ENCODE data around the gene ACTG1. TPM values are rescaled to one million over a fixed set of nuclear protein-coding genes. Genes with fewer than 3 reads are reported as not detected.

The ACTG1 gene
- total RNA-seq, 1 donor from 2014 or later: 2,949 TPM

DNA sequence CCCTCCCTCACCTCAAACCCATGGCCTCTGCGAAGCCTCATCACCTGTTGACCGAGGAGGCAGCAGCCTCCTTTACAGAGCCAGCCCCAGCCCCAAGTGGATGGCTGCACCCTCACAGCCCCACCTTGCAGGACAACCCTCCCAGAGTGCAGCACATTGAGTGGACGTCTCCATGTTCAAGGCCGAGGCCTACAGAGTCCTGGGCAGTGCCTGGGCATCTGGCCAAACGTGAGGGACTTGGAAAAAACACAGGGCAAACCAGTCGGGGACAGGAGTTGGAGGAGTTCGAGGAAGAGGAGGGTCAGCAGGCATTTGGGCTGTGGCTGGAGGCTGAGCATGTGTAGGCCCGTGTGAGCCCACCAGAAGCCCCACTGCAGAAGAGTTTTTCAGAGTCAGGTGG, 39.6 kb downstream of the ACTG1 start:
- TF ChIP-seq, protein P1, sequence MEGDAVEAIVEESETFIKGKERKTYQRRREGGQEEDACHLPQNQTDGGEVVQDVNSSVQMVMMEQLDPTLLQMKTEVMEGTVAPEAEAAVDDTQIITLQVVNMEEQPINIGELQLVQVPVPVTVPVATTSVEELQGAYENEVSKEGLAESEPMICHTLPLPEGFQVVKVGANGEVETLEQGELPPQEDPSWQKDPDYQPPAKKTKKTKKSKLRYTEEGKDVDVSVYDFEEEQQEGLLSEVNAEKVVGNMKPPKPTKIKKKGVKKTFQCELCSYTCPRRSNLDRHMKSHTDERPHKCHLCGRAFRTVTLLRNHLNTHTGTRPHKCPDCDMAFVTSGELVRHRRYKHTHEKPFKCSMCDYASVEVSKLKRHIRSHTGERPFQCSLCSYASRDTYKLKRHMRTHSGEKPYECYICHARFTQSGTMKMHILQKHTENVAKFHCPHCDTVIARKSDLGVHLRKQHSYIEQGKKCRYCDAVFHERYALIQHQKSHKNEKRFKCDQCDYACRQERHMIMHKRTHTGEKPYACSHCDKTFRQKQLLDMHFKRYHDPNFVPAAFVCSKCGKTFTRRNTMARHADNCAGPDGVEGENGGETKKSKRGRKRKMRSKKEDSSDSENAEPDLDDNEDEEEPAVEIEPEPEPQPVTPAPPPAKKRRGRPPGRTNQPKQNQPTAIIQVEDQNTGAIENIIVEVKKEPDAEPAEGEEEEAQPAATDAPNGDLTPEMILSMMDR (IDR thresholded peaks at IDR 0.05): no peak
- DNase-seq: no peak
- intact Hi-C loops (cut with micrococcal nuclease): no loop called here
- H3K27me3 Mint-ChIP-seq: no peaks in the 10 kb centered on the region
- no peaks in the 10 kb centered on the region for H3K4me1 Mint-ChIP-seq
- no peaks in the 10 kb centered on the region for H3K36me3 Mint-ChIP-seq (ENCODE audit: low read depth)
- H3K27ac Mint-ChIP-seq: no peak overlapping the region
- POLR2A ChIA-PET: no interaction called here
- ATAC-seq (ENCODE audit: low read depth): no peak
- CTCF ChIA-PET: no interaction called here
- no peak overlapping the region for H3K4me3 Mint-ChIP-seq
- H3K9me3 Mint-ChIP-seq: no peaks in the 10 kb centered on the region

DNA sequence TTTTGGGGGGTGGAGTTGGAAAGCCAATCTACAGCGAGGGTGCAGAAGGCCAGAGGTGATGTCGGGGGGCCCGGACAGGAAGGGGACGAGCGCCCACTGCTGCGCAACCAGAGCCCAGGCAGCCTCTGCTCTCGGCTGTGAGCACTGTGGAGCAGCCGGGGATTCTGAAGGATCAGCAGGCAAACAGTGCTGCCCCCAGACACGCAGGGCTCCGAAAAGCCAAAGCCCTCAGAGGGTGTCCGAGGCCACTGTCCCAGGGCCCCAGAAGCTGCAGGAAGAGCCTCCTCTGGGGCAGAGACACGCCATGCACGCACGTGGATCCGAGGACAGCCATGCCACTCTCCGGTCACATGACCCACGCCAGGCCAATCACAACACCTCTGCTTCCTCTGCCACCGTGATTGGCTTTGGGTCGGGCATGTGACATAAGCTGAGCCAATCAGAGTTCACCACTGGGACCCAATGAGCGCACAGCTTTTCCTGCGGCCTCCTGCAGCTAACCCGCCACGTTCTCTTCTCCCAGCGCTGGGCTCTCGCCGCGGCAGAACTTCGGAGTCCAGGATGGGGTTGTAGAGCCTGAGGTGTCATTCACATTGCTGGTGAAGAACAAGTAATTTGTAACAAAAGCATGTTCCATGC, 40.7 kb downstream of the ACTG1 start:
- no peaks in the 10 kb centered on the region for H3K4me1 Mint-ChIP-seq

DNA sequence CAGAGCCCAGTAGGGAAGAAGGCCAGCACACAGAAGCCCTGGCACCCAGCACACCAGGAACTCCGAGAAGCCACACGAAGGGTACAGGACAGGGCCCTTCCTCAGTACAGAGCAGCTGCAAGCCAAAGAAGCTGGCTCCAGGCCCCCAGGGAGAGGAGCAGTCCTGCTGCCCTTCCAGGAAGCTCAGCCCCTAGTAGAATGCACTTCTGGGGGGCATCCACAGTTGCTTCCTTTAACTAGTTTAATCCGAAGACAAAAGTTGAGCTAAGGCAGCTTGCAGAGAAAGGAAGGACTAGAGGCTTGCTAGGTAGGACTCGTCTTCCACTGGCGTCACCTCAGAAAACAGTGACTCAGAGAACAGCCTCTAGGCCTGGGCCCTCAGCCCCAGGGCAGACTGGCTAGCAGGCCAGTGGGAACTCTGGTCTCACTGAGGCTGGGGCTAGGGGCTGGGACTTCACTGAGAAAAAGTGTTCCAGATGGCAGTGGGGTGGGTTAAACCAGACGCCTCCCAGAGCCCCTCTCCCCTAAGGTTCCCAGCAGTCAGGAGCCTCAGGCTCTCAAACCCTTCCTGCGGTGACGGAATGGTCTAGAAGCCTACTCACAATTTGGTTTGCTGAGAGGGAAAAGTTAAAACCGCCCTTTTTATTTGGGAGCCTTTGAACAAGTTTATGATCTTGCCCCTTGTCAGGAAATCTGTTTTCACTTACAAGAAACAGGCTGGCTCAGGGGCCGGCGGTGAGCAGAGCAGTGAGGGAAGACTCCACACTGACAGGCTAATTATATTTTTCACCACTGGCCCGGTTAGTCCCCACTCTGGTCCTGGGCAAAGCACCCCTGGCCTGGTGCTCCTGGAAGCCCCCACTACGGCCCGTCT, 41.4 kb downstream of the ACTG1 start:
- no peak overlapping the region for H3K27ac Mint-ChIP-seq
- no peaks in the 10 kb centered on the region for H3K27me3 Mint-ChIP-seq
- no peak overlapping the region for H3K4me3 Mint-ChIP-seq
- ATAC-seq (ENCODE audit: low read depth) (no peak), DNase-seq (no peak)
- CTCF ChIA-PET: no interaction called here
- TF ChIP-seq, protein P1 (IDR thresholded peaks at IDR 0.05): no peak
- intact Hi-C loops (cut with micrococcal nuclease): no loop called here
- H3K9me3 Mint-ChIP-seq: no peaks in the 10 kb centered on the region
- no peaks in the 10 kb centered on the region for H3K36me3 Mint-ChIP-seq (ENCODE audit: low read depth)
- H3K4me1 Mint-ChIP-seq: no peaks in the 10 kb centered on the region
- POLR2A ChIA-PET: no interaction called here

More for the DNA sequence above, 40.7 kb downstream of the ACTG1 start:
- TF ChIP-seq, protein P1 (IDR thresholded peaks at IDR 0.05): no peak
- CTCF ChIA-PET: no interaction called here
- Mint-ChIP-seq H3K27me3 (no peaks in the 10 kb centered on the region), H3K36me3 (ENCODE audit: low read depth) (no peaks in the 10 kb centered on the region), H3K27ac (no peak overlapping the region), H3K4me3 (no peak overlapping the region), H3K9me3 (no peaks in the 10 kb centered on the region)
- POLR2A ChIA-PET: no interaction called here
- intact Hi-C loops (cut with micrococcal nuclease): no loop called here
- ATAC-seq (ENCODE audit: low read depth) (no peak), DNase-seq (no peak)

DNA sequence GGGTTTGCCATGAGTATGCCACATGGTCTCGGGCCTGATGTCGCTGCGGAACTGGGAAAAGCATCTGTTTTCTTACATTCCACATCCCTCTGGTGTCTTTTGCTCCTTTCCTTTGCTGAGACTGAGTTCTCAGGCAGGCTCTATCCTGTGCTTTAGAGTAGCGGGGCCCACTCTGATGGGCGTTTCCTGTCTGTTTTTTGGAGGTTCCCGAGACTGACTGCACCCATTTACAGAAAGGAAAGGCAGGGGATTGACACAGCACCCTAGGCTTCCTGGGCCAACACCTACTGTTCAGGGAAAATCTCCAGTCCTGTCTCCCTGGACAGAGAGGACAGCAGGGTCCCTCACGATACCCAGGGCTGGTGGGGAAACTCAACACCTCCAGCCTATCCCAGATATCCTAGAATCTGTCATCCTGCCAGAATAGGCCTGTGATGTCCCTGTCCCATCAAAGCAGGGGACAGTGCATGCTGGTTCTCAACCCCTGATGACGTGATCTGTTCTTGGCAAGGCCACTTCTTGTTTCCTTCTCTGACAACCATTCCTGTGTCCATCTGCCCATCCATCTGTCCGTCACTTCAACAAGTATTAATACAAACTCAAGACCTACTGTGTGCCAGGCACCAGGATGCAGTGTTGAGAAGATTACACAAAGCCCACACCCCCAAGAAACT, 42.2 kb downstream of the ACTG1 start:
- ChIA-PET POLR2A (no interaction called here), CTCF (no interaction called here)
- Mint-ChIP-seq H3K27ac (no peak overlapping the region), H3K9me3 (no peaks in the 10 kb centered on the region), H3K36me3 (ENCODE audit: low read depth) (no peaks in the 10 kb centered on the region), H3K4me3 (no peak overlapping the region), H3K27me3 (no peaks in the 10 kb centered on the region), H3K4me1 (no peaks in the 10 kb centered on the region)
- ATAC-seq (ENCODE audit: low read depth): no peak
- intact Hi-C loops (cut with micrococcal nuclease): no loop called here
- TF ChIP-seq, protein P1 (IDR thresholded peaks at IDR 0.05): no peak
- DNase-seq: no peak

DNA sequence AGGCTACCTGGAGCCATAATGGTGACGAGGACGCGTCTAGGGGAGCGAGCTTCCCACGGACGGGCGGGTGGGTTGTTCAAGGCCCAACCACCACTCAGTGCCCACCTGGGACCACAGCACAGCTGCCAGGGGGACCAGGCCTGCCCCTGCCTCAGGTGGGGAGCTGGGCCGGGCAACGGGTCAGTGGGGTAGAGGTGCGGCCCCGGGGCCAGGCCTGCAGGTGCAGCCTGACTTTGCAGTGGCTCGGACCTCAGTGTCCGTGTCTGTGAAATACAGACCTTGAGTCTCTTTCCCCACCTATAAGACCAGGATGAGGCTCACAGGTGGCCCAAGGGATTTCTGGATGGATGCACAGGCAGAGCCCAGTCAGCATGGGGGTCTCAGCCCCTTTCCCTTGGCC, 43.3 kb downstream of the ACTG1 start:
- no peak for ATAC-seq (ENCODE audit: low read depth)
- no peak for DNase-seq
- no peak overlapping the region for H3K4me3 Mint-ChIP-seq
- H3K27ac Mint-ChIP-seq: no peak overlapping the region
- no peaks in the 10 kb centered on the region for H3K36me3 Mint-ChIP-seq (ENCODE audit: low read depth)
- POLR2A ChIA-PET: interaction anchor here (0.6 kb wide), 1 partner anchor 72 kb away, joined by 3 read pairs; no protein-coding TSS in a partner anchor
- CTCF ChIA-PET: no interaction called here
- H3K4me1 Mint-ChIP-seq: no peaks in the 10 kb centered on the region
- no peaks in the 10 kb centered on the region for H3K27me3 Mint-ChIP-seq
- H3K9me3 Mint-ChIP-seq: no peaks in the 10 kb centered on the region
- TF ChIP-seq, protein P1 (IDR thresholded peaks at IDR 0.05): no peak
- intact Hi-C loops (cut with micrococcal nuclease): no loop called here
